ENCODE data around the gene CD38. TPM values are rescaled to one million over a fixed set of nuclear protein-coding genes. Genes with fewer than 3 reads are reported as not detected.

CD38 gene
- total RNA-seq, 1 donor from 2014 or later = 0.34 TPM

DNA sequence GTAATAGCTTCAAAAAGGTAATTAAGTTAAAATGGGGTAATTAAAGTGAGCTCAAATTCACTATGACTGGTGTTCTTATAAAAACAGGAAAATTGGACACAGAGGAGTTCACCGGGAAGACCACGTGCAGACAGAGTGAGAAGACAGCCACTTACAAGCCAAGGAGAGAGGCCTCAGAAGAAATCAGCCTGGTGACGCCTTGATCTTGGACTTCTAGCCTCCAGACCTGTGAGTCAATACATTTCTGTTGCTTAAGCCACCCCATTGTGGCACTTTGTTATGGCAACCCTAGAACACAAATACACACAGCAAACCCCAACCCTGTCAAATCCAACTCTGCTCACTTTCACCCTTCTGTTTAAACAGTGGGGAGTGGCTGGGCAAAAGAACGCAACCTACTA is 4.1 kb upstream of the CD38 start:
- no peak for DNase-seq (ENCODE audit: extremely low spot score, unreplicated experiment)
- H3K27ac Mint-ChIP-seq = no peak overlapping the region

DNA sequence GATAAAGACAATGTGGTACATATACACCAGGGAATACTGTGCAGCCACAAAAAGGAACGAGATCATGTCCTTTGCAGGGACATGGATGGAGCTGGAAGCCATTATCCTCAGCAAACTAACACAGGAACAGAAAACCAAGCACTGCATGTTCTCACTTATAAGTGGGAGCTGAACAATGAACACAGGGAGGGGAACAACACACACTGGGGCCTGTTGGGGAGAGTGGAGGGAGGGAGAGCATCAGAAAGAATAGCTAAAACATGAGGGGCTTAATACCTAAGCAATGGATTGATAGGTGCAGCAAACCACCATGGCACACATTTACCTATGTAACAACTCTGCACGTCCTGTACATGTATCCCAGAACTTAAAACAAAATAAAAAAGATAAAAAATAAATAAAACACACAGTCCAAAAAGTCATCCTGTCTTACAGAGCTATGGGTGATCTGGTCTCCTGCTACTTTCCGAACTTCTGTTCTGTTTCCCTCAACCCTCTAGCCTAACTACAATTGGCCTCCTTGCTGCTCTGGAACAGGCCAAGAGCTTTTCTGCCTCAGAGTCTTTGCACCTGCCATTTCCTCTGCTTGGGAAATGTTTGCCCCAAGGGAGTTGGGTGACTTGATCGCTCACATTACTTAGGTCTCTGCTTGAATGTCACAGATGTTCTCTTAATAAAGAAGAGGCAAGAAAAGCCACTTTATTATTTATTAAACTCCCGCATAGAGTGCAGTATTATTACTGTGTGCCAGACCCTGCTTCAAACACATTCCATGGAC is 1.1 kb upstream of the CD38 start:
- peaks cover 88% of the 10 kb centered on the region for H3K27me3 Mint-ChIP-seq
- no peak overlapping the region for H3K27ac Mint-ChIP-seq
- H3K4me3 Mint-ChIP-seq = peak overlapping the region; percentile 80
- H3K4me1 Mint-ChIP-seq (ENCODE audit: unreplicated experiment) = peaks cover 10% of the 10 kb centered on the region
- no peaks in the 10 kb centered on the region for H3K36me3 Mint-ChIP-seq
- no peak for DNase-seq (ENCODE audit: extremely low spot score, unreplicated experiment)
- H3K9me3 Mint-ChIP-seq = no peaks in the 10 kb centered on the region
- TF ChIP-seq CTCF (conservative IDR thresholded peaks at IDR 0.05) = no peak

More for the DNA sequence above, 4.1 kb upstream of the CD38 start:
- Mint-ChIP-seq H3K27me3 (peaks cover 63% of the 10 kb centered on the region), H3K4me1 (ENCODE audit: unreplicated experiment) (peaks cover 1% of the 10 kb centered on the region), H3K9me3 (no peaks in the 10 kb centered on the region), H3K4me3 (no peak overlapping the region), H3K36me3 (no peaks in the 10 kb centered on the region)
- no peak for TF ChIP-seq CTCF (conservative IDR thresholded peaks at IDR 0.05)

GRCh38 chr4:15777697-15778288 is 335 bp upstream of the CD38 start:
- H3K4me3 Mint-ChIP-seq = peak overlapping the region; percentile 80

DNA sequence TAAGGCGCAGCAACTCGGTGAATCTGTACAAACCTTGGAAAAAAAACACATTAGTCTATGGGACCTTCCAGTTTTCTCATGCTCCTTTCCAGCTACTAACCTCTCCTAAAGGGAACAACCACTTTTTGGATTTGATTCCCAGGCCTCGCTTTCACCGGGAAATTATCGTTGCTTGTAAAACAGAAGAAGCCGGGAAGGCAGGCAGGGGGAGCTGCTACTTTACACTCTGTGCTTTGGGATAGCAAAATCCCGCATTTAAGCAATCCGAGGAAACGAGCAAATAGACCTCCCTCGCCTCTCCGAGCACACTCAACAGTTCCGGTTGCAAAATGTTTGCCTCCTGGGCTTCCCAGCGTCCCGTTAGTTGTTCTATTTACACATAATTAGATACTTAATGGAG is 1.2 kb downstream of the CD38 start:
- TF ChIP-seq CTCF (conservative IDR thresholded peaks at IDR 0.05) = peak; percentile 28
- H3K27ac Mint-ChIP-seq = no peak overlapping the region
- peaks cover 10% of the 10 kb centered on the region for H3K4me1 Mint-ChIP-seq (ENCODE audit: unreplicated experiment)
- peak overlapping the region; percentile 82 for H3K4me3 Mint-ChIP-seq
- no peaks in the 10 kb centered on the region for H3K9me3 Mint-ChIP-seq
- H3K36me3 Mint-ChIP-seq = no peaks in the 10 kb centered on the region
- DNase-seq (ENCODE audit: extremely low spot score, unreplicated experiment) = no peak
- peaks cover 85% of the 10 kb centered on the region for H3K27me3 Mint-ChIP-seq

More at GRCh38 chr4:15777697-15778288, 335 bp upstream of the CD38 start:
- peaks cover 85% of the 10 kb centered on the region for H3K27me3 Mint-ChIP-seq
- TF ChIP-seq CTCF (conservative IDR thresholded peaks at IDR 0.05) = no peak
- no peak for DNase-seq (ENCODE audit: extremely low spot score, unreplicated experiment)
- H3K36me3 Mint-ChIP-seq = no peaks in the 10 kb centered on the region
- H3K4me1 Mint-ChIP-seq (ENCODE audit: unreplicated experiment) = peaks cover 10% of the 10 kb centered on the region
- no peak overlapping the region for H3K27ac Mint-ChIP-seq
- no peaks in the 10 kb centered on the region for H3K9me3 Mint-ChIP-seq

DNA sequence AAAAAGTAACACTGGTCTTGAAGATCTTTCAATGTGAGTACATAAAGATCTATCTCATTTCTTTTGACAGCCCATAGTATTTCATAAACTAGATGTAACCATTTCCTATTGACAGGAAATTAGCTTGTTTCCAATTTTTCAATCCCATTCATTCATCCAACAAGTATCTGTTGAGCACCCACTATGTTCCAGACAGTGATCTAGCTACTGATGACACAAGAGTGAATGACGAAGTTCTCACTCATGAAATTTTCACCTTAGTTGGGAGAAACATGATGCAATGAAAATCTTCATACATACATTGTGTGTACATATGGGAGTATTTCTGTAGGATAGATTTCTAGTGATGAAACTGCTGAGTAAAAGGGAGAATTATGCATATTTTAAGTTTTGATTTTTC is 1.7 kb downstream of the CD38 start:
- peak overlapping the region; percentile 82 for H3K4me3 Mint-ChIP-seq
- no peak for DNase-seq (ENCODE audit: extremely low spot score, unreplicated experiment)
- no peak overlapping the region for H3K27ac Mint-ChIP-seq

More for the DNA sequence above, 1.7 kb downstream of the CD38 start:
- H3K4me1 Mint-ChIP-seq (ENCODE audit: unreplicated experiment) = peaks cover 10% of the 10 kb centered on the region
- peaks cover 82% of the 10 kb centered on the region for H3K27me3 Mint-ChIP-seq
- no peaks in the 10 kb centered on the region for H3K36me3 Mint-ChIP-seq
- no peak for TF ChIP-seq CTCF (conservative IDR thresholded peaks at IDR 0.05)
- no peaks in the 10 kb centered on the region for H3K9me3 Mint-ChIP-seq

Data from type B pancreatic cell (in vitro differentiated cells).